Esophagus squamous epithelium (tissue), 5 donors: Measurements from ENCODE around the gene OR2V1. TPM values are rescaled to one million over a fixed set of nuclear protein-coding genes. Genes with fewer than 3 reads are reported as not detected.

Experiments used
- DNase-seq: peaks from one replicate; lab custom pipeline; 2025; lab: John Stamatoyannopoulos, UW
- H3K27ac ChIP-seq, 4 donors: fragments of 200-600 bp; sonication (generic); one replicate each; pipeline ENCODE4 v1.5.1; 2016 to 2019; ENCODE audit warnings: mild to moderate bottlenecking in 1 of 4
- H3K27me3 ChIP-seq, 4 donors: fragments of 200-600 bp; sonication (generic); 1 replicate in 3 of 4; 2 replicates in 1 of 4; pipeline versions ENCODE4 v1.5.1 to v1.6.0; 2017 to 2021; ENCODE audit warnings: antibody characterized with exemption in 1 of 4
- H3K36me3 ChIP-seq, 3 donors: fragments of 200-600 bp; sonication (generic); one replicate each; pipeline ENCODE4 v1.5.1; 2016 to 2019
- H3K4me1 ChIP-seq, 3 donors: fragments of 200-600 bp; sonication (generic); one replicate each; pipeline ENCODE4 v1.5.1; 2017 to 2019
- H3K4me3 ChIP-seq, 4 donors: fragments of 200-600 bp; sonication (generic); 1 replicate in 3 of 4; 2 replicates in 1 of 4; pipeline ENCODE4 v1.5.1; 2016 to 2019; ENCODE audit warnings: mild to moderate bottlenecking in 2 of 4, moderate library complexity in 1 of 4
- H3K9me3 ChIP-seq, 3 donors: fragments of 200-600 bp; sonication (generic); one replicate each; pipeline ENCODE4 v1.5.1; 2016 to 2019
- POLR2A ChIP-seq, 4 donors: fragments of 450-650 bp; IDR thresholded peaks; one replicate each; pipeline ENCODE4 v1.6.1; 2017; ENCODE audit warnings: antibody characterized with exemption in 4 of 4, mild to moderate bottlenecking in 4 of 4, moderate library complexity in 3 of 4
- WGBS, 2 donors: methylation state at CpG; one replicate each; pipeline ENCODE4 v1.1.5; 2018; 5-methylcytosine and 5-hydroxymethylcytosine counted together
- intact Hi-C: fragments of 100-400 bp; cut with DNase I; formaldehyde crosslinking; loops from one replicate; pipeline ENCODE4 v1.15.0; 2022
- total RNA-seq, 4 donors: library from RNA; depleted of rRNA; stranded (reverse); fragments of >200 nt; gene quantifications; one replicate each; pipeline ENCODE4 v1.1.0, GENCODE V29; 2016
- TF ChIP-seq, protein P1 (sequence below), 6 experiments: fragments of 450-650 bp in 4 of 6; fragments of 200-600 bp in 2 of 6; sonication (generic) in 2 of 6; IDR thresholded peaks; one replicate each; pipeline ENCODE4 v1.5.1; 2016 to 2019; ENCODE audit warnings: antibody characterized with exemption in 6 of 6, mild to moderate bottlenecking in 4 of 6, moderate library complexity in 4 of 6
- donor health status: DM: yes; HTN: yes; CAD: no.

OR2V1 gene
- total RNA-seq, 4 donors from 2014 or later = not detected

DNA sequence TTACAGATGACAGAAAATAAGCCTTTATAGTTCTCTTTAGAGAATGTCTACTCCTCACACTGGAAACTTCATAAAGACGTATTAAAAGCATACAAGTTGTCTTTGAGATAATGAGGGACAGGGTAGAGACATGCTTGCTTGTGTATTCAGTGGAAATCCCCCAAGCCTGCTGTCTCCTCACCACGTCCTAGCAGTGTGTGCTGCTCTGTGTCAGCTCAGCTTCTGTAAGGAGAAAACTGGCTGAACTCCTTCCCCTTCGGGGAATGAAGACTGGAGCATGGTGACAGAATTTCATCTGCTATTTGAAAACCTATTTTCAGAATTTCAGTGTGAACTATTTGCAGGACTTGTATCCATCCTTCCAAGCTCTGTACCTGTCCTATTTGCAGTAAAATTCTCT is 25.8 kb upstream of the OR2V1 start:
- intact Hi-C loops = loop anchor here (5.0 to 10.0 kb wide), 2 partner anchors 289 to 372 kb away; no protein-coding TSS in a partner anchor
- H3K36me3 ChIP-seq = no peaks in the 10 kb centered on the region
- H3K4me1 ChIP-seq = peaks cover 0 to 22% (median 8%) of the 10 kb centered on the region in 3 donors
- no peak overlapping the region for H3K4me3 ChIP-seq
- TF ChIP-seq, protein P1, sequence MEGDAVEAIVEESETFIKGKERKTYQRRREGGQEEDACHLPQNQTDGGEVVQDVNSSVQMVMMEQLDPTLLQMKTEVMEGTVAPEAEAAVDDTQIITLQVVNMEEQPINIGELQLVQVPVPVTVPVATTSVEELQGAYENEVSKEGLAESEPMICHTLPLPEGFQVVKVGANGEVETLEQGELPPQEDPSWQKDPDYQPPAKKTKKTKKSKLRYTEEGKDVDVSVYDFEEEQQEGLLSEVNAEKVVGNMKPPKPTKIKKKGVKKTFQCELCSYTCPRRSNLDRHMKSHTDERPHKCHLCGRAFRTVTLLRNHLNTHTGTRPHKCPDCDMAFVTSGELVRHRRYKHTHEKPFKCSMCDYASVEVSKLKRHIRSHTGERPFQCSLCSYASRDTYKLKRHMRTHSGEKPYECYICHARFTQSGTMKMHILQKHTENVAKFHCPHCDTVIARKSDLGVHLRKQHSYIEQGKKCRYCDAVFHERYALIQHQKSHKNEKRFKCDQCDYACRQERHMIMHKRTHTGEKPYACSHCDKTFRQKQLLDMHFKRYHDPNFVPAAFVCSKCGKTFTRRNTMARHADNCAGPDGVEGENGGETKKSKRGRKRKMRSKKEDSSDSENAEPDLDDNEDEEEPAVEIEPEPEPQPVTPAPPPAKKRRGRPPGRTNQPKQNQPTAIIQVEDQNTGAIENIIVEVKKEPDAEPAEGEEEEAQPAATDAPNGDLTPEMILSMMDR (IDR thresholded peaks at IDR 0.05) = no peak
- no peak for TF ChIP-seq POLR2A (IDR thresholded peaks at IDR 0.05)
- WGBS, 2 donors = 29 to 38% methylated on average over 3 of the region's 3 CpGs
- no peak for DNase-seq
- H3K27ac ChIP-seq = no peak overlapping the region
- H3K9me3 ChIP-seq = no peaks in the 10 kb centered on the region
- peaks cover 0 to 15% (median 0%) of the 10 kb centered on the region in 4 donors for H3K27me3 ChIP-seq

DNA sequence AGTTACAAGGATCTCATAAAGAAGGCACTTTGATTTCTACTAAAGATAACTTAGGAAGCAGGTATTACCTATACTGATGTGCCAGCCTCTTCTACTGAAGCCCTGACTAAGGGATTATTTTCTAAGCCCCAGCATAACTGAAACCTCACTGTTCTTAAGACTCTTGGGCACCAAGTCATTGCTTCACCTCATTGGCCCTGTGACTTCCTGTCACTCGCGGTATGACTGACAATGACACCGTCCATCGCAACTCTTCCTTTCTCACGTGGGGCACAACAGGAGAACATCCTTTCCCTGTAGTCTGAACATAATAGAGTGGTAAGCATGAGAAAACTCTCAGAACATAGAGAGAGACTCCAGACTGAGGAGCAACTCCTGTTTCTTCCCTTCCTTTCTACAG is 22.8 kb upstream of the OR2V1 start:
- no peaks in the 10 kb centered on the region for H3K36me3 ChIP-seq
- WGBS, 2 donors = 51 to 71% methylated on average over 5 of the region's 5 CpGs
- H3K27ac ChIP-seq = no peak overlapping the region
- TF ChIP-seq POLR2A (IDR thresholded peaks at IDR 0.05) = no peak
- TF ChIP-seq, protein P1 (IDR thresholded peaks at IDR 0.05) = no peak
- H3K27me3 ChIP-seq = peaks cover 0 to 35% (median 0%) of the 10 kb centered on the region in 4 donors
- H3K9me3 ChIP-seq = no peaks in the 10 kb centered on the region
- peaks cover 5 to 27% (median 14%) of the 10 kb centered on the region in 3 donors for H3K4me1 ChIP-seq
- intact Hi-C loops = loop anchor here (10.0 kb wide), 1 partner anchor 369 kb away; no protein-coding TSS in a partner anchor
- no peak for DNase-seq
- no peak overlapping the region for H3K4me3 ChIP-seq

DNA sequence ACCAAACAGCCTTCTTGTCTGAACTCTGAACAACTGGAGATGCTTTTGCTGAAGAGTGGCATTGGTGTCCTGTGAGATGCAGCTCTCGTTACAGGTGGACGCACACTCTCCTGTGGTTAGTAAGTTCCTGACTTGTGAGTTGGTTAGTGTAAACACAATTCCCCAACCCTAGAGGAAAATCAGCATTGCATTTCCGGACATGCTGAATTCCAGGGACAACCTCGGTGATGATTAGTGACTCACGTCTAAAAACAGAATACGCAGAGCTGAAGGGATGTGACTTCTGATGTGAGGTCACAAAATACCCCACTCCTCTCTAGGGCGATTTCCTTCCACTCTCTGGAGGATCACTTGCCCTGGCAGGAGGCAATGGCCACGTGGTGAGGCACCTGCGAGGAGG is 21.4 kb upstream of the OR2V1 start:
- 65 to 78% methylated on average over 5 to 7 of the region's 9 CpGs for WGBS, 2 donors
- Histone ChIP-seq H3K36me3 (no peaks in the 10 kb centered on the region), H3K4me3 (no peak overlapping the region), H3K4me1 (peaks cover 8 to 34% (median 17%) of the 10 kb centered on the region in 3 donors), H3K9me3 (no peaks in the 10 kb centered on the region), H3K27me3 (peaks cover 0 to 42% (median 0%) of the 10 kb centered on the region in 4 donors), H3K27ac (no peak overlapping the region)
- no peak for TF ChIP-seq POLR2A (IDR thresholded peaks at IDR 0.05)
- TF ChIP-seq, protein P1 (IDR thresholded peaks at IDR 0.05) = no peak
- DNase-seq = no peak
- intact Hi-C loops = loop anchor here (10.0 kb wide), 1 partner anchor 368 kb away; no protein-coding TSS in a partner anchor

DNA sequence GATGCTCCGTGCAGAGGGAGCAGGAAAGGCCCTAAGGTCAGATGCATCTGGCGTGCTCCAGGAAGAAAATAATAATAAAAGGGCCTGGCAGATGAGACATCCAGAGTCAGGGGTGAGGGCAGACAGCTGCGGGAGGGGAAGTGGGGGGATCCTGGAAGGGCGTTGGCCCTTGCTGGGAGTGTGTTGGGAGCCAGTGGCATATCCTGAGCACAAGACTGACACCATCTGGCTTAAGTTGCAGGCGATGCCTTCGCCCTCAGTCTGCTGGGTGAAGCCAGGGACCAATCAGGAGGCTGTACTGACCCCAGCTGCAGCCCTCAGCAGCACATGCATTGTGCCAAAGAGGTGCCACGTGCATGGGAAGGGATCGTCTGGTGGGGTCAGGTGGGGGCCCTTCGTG is 20.2 kb upstream of the OR2V1 start:
- peaks cover 0 to 42% (median 0%) of the 10 kb centered on the region in 4 donors for H3K27me3 ChIP-seq
- no peak overlapping the region for H3K27ac ChIP-seq
- intact Hi-C loops = loop anchor here (10.0 kb wide), 1 partner anchor 366 kb away; no protein-coding TSS in a partner anchor
- no peaks in the 10 kb centered on the region for H3K36me3 ChIP-seq
- TF ChIP-seq POLR2A (IDR thresholded peaks at IDR 0.05) = no peak
- TF ChIP-seq, protein P1 (IDR thresholded peaks at IDR 0.05) = no peak
- no peaks in the 10 kb centered on the region for H3K9me3 ChIP-seq
- H3K4me3 ChIP-seq = no peak overlapping the region
- WGBS, 2 donors = 38 to 57% methylated on average over 6 to 9 of the region's 9 CpGs
- DNase-seq = no peak
- peaks cover 8 to 34% (median 17%) of the 10 kb centered on the region in 3 donors for H3K4me1 ChIP-seq

DNA sequence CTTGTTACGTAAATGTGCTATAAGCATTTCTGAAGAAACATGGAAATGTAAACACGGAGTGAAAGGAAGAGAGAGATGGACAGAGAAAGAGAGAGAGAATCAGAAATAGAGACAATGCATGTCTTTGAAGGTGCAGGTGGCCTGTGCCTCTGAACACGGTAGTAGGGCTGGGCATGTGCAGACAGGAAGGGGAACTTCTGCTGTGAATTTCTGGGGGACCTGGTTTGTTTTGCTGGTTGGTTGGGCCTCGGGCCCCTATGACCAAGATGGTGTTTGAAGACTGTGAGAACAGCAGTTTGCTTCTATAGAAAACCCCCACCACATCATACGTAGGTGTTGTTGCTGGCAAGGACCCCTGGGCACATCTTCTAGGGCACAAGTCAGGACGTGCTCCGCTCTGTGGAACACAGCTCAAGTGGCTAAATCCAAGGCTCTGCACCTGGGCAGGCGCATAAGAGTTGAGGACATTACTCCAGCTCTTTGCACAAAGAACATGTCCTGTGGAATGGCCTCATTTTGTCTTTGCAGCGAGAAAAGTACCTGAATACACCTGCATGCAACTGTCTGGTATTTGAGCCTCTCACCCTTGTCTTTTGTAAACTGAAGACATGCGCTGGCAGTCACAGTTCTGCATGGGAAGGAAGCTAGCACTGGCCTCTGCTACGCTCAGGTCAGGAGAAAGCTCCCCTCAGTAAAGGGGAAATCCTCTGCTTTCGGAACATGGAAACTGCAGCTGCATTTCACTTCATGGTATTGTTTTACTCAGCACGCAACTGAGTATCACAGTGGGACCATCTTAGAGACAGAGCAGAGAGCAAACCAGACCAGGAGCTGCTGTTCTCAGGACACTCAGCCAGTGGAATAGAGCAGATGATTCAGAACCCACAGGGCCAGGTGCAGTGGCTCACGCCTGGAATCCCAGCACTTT is 19.1 kb upstream of the OR2V1 start:
- Histone ChIP-seq H3K36me3 (no peaks in the 10 kb centered on the region), H3K4me3 (no peak overlapping the region), H3K9me3 (no peaks in the 10 kb centered on the region), H3K27ac (peak overlapping the region in 2 of 4 donors; percentile 15 to 58), H3K4me1 (peaks cover 8 to 34% (median 17%) of the 10 kb centered on the region in 3 donors), H3K27me3 (peaks cover 0 to 47% (median 0%) of the 10 kb centered on the region in 4 donors)
- no peak for DNase-seq
- intact Hi-C loops = loop anchor here (10.0 kb wide), 1 partner anchor 365 kb away; no protein-coding TSS in a partner anchor
- no peak for TF ChIP-seq POLR2A (IDR thresholded peaks at IDR 0.05)
- 43 to 46% methylated on average over 5 to 11 of the region's 14 CpGs for WGBS, 2 donors
